DMS153 treated with DMSO at 0.1 percent for 48 hours (cell line): ENCODE results near the gene ANO4.
"Not testable (repeated sequence)": the region's sequence is repeated elsewhere in the genome, so short reads cannot be mapped to it uniquely, and the experiment has no call there.

ENCODE experiments used
- DNase-seq: peaks from one replicate; lab custom pipeline; 2025; ENCODE audit not compliant: unreplicated experiment; lab: John Stamatoyannopoulos, UW

Gene ANO4

DNA sequence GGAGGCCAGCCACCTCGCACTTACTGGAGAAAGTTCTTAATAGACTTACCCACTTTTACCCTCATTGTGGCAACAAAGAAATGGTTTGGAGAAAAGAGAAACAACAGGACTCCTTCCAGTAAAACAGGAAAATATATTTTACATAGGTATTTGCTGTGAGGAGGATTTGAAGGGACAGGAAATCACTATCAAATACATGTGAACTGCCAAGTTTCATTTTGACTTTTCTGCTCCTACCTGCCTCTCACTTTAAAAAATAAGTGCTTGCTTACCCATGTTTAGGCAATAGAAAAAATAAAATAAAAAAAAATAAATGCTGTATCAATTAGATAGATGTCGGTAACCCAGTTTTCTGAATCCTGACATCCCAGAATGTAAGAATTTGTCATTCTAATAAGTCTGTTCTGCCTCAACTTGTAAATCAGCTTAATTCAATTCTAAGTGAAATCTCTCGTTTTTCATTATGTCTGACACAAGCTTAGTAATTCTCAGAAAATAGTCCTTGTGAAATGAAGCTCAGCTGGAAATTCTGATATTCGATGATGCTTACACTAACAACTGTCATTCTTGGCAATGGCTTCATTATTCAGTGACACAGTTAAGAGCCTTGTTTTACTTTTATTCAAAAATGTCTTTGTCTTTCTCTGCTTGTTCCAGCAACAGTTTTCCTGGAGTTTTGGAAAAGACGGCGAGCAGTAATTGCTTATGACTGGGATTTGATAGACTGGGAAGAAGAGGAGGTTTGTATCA is 284.1 kb downstream of the ANO4 start:
- no peak for DNase-seq

DNA sequence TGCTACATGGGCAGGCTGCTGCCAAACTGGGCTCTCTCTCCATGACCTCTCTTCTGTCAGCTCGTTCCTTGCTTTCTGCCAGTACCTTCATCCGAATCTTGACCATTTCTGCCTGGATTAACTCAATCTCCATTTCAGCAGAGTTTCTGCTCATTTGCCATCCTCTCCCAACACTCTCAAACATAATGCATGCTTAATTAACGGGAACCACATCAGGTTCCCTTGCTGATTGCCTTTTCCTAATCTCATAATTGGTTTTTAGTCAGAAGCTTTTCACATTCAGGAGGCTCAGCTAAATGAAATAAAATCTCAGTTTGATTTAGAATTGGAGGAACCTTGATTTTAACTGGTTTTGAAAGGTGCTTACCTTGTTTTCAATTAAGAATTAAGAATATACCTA is 288.1 kb downstream of the ANO4 start:
- no peak for DNase-seq

DNA sequence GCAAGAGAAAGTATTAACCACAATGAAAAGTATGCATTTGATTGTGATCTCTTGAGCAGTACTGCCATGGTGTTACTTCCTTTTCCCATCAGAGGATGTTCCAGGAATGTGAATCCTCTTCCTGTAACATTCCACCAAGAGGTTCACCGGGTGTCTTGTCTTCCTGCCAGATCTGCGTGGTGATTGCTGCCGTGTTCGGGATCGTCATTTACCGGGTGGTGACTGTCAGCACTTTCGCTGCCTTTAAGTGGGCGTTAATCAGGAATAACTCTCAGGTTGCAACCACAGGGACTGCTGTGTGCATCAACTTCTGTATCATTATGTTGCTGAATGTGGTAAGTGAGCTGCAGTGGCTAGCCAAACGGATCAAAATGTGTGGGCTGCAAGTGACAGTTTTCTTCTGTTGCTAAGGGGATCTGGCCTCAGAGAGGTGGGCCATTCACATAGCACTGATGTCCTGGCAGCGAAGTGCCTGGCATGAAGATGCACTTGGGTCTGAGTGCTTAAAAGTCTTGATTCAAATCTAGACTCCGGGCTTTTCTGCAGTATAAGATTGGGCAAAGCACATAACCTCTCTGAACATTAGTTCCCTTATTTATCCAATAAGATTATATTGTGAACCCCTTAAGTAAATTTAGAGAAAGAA is 292.0 kb downstream of the ANO4 start:
- no peak for DNase-seq

DNA sequence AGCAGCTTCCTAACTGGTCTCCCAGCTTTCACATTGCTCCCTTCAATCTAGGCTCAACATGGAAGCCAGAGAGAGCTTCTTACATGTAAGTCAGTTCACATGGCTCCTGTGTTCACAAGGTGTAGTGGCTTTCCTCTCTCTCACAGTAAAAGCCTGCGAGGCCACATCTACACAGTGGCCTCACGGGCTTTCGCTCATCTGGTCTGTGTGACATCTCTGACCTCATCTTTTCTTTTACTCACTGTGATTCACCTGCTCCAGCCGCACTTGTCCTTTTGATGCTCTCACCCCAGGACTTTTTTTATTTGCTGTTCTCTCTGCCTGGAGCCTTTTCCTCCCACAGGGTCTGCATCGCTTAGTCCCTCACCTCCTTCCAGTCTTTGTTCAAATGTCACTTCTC is 293.3 kb downstream of the ANO4 start:
- no peak for DNase-seq

DNA sequence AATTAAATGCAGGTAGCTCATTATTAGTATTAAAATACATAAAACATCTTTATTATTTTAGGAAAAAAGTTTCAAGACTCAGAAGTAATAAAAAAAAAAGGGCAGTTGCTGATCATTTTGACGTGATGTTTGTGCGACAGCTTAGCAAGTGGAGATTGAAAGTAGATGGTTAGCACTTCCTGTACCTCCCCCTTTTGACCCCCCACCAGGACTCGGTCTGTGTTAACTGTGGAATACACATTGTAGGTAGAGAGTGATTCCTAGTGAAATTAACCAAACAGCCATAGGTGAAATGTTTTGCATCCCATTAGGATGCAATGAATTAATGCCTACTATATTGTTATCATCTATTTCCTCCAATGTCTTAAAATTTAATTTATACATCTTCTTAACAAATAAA is 294.7 kb downstream of the ANO4 start:
- no peak for DNase-seq

DNA sequence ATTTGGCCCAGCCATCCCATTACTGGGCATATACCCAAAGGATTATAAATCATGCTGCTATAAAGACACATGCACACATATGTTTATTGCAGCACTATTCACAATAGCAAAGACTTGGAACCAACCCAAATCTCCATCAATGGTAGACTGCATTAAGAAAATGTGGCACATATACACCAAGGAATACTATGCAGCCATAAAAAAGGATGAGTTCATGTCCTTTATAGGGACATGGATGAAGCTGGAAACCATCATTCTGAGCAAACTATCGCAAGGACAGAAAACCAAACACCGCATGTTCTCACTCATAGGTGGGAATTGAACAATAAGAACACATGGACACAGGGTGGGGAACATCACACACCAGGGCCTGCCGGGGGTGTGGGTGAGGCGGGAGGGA is 295.6 kb downstream of the ANO4 start:
- DNase-seq, result not testable (repeated sequence)

DNA sequence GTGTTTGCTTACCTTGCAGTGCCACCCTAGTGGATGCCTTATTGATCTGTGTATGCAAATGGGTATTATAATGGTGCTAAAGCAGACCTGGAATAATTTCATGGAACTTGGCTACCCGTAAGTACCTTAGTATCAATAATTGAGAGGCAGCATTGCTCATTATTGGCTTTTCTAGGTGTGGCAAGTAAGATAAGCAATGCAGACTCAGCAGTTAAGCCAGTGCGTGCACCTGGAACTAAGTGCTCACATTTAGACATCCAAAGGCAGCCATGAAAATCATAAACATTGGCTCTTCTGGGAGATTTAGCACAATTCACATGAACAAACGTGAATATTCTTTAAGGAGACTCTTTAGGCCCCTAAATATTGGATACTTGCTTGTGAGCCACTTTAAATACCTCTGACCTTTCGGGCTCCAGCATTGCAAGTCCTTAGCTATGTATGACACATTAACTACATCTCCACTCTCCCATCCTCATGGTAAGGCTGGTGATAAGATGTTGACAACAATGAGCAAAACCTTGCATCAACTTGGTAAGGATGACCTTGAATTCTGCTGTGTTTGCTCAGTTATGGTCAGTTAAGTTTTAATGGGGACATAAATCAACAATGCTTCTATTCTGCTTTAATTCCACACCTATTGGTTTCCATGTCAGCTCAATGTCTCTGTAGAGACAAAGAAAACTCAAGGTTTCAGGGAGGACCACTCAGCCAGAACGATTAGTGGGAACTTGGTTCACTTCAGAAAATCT is 303.4 kb downstream of the ANO4 start:
- no peak for DNase-seq

DNA sequence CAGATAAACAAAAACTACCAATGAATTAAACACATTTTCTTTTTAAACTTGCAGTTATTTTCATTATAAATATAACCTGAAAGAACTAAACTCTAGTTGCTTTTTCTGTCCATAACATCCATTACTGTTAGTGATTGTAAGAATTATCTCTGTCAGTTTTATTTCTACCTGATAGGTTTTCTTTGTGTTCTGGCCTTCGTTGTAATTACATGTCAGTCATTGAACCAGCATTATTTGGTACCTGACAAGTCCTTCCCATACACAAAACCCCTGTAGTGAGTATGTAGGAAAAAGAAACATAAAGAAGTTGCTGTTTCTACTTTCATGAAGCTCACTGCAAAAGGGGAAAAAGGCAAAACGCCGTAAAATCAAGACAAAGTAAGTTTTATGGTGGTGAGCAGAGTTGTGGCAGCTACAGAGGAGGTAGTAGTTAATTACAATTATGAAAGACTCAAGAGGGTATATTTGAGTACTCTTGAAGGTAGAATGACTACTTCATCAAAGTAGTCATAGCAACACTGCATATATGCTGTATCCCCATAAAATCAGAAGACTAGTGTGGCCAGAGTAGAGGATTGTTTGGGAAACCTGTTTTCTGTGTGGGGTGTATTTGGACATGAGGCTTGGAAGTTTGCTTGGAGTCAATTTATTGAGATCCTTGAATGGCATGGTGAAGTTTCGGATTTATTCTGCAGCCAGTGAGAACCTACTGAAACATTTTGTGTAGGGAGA is 312.6 kb downstream of the ANO4 start:
- no peak for DNase-seq

DNA sequence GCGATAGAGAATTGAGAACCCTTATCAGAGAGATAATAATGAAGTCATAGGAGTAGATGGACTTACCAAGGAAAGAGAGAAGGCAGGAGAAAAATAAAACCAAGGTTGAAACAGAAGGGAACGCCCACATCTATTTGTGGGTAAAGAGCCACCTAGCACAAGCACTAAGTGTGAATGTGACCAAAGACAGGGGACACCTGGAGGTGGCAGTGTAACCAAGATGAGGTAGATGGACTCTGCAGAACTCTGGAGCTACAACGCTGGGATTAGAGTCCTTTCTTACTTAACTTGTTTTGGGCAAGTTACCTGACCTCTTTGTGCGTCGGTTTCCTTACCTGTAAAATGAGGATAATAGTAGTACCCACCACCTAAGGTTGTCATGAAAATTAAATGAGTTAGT is 313.6 kb downstream of the ANO4 start:
- DNase-seq, result no peak

DNA sequence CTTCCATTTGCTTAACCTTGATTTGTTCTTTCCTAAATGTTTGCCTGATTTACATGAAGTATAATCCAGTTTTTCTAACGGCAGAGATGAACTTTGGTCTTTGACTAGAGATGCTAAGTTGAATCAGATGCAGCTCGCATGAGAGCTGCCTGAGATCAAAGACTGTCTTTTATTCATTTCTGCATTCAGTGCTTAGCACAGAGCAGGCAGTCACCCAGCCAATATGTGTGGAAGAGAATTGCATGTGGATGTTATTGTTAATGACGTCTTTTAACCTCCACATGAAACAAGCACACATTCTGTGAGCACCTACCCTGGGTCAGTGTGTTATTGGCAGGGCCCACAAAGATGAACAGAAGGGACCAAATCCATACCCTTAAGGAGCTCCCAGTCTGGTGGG is 316.3 kb downstream of the ANO4 start:
- no peak for DNase-seq

DNA sequence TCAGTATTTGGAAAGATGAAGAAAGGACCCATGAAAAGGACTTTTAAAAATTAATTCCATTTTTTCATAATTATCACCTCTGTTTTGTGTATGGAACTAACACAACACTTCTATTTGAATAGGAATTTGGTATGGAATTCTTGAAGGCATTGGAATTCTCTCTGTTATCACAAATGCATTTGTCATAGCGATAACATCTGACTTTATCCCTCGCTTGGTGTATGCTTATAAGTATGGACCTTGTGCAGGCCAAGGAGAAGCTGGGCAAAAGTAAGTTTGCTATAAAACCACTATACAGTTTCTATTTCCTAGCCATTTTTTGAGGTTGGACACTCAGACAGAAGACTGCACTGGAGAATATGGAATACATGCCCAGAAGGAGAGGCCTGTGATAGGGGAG is 316.9 kb downstream of the ANO4 start:
- no peak for DNase-seq

DNA sequence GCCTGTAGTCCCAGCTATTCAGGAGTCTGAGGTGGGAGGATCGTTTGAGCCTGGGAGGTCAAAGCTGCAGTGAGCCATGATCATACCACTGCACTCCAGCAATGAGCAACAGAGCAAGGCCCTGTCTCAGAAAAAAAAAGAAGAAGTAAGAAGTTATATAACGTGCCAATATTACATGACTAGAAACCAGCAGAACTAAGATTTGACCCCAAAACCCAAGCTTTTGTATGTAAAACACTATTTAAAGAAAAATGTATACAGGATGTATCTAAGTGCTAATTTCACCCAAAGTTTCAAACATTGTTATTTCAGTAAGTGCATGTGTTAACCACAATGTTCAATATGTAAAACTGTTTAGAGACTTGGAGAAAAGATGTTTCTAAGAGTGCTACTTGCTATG is 320.8 kb downstream of the ANO4 start:
- DNase-seq, result no peak

DNA sequence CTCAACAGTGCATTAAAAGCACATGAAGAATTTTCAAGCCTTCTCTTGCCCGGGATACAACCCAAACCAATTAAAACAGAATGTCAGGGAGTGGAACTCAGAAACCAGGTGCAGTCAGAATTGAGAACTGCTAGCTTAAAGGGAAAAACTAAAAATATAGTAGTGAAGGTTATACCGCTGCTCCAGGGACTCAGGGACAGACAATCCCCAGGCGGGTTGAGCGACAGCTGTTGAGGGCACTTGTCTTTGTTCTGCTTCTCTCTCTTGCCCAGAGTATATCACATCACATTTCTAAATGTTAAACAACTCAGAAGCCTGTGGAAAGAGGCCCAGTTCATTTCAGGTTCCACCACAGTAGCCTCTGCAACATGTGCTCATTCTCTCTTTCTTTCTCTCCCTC is 322.3 kb downstream of the ANO4 start:
- no peak for DNase-seq

DNA sequence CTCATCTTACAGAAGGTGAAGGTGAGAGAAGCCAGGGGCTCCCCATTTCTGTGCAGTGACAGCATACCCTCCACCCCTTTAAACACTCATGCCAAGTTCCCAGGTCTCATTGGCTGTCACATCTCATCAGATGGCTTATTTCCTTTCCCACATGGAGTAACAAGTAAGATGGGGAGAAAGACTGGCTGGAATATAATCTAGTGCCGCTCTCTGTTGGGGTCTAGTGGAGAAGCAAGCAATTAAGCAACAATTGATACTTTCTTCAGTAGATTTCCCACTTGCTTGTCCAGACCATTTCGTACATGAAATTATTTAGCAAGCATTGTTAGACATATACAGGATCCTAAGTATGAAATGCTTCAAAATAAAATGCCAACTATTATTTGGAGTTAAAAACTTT is 323.3 kb downstream of the ANO4 start:
- DNase-seq, result no peak

DNA sequence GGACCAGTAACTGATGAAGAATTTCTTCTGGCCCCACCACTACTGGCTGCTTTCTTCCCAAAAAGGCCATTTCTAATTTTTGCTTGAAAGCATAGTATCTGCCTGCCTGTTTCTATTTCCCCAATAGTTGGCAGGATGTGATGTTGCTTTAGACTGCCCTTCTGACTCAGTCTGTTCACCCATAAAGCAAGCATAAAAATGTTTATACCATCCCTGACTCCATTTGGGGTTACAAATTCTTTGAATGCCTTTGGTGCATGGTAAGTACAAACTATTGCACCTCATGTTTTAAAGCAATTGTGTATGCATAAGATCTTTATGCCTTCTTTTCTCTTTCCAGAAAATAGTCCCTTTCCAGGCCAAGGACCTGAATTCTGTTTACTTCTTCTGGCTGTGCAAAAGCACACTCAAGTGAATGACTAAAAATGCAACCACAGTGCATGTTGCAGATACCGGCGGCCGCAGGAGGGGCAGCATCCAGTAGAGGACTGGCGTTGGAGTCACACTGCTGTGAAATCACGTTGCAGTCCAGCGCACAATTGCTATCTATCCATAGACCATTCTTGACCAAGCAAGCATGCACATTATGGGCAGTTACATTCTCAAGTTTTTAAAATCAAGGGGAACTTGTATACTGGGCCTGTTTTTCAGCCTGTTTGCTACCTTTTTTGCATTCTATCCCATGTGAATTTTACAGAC is 333.1 kb downstream of the ANO4 start:
- no peak for DNase-seq

DNA sequence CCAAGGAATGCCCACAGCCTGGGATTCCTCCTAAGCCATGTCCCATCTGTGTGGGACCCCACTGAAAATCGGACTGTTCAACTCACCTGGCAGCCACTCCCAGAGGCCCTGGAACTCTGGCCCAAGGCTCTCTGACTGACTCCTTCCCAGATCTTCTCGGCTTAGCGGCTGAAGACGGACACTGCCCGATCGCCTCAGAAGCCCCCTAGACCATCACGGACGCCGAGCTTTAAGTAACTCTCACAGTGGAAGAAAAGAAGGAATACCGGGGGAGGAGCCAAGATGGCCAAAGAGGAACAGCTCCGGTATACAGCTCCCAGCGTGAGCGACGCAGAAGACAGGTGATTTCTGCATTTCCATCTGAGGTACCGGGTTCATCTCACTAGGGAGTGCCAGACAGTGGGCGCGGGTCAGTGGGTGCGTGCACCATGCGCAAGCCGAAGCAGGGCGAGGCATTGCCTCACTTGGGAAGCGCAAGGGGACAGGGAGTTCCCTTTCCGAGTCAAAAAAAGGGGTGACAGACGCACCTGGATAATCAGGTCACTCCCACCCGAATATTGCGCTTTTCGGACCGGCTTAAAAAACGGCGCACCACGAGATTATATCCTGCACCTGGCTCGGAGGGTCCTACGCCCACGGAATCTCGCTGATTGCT is 351.3 kb downstream of the ANO4 start:
- DNase-seq, result not testable (repeated sequence)

DNA sequence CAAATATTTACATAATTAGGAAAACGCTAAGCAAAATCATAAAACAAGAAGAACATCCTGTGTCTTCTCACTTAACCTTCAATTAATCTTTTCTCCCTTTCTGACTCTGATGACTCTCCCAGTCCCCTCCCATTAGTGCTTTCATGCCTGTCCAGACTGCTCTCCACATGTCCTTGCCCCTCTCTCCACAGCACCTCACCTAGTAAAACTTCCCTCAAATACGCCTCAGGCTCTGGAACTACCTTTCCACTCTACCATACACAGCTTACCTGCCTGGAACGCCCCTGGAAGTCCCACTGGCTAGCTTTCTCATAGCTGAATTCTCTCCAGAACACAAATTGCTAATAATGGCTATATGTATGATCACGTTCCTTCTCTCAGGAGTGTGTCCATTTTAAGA is 370.7 kb downstream of the ANO4 start:
- DNase-seq, result no peak

DNA sequence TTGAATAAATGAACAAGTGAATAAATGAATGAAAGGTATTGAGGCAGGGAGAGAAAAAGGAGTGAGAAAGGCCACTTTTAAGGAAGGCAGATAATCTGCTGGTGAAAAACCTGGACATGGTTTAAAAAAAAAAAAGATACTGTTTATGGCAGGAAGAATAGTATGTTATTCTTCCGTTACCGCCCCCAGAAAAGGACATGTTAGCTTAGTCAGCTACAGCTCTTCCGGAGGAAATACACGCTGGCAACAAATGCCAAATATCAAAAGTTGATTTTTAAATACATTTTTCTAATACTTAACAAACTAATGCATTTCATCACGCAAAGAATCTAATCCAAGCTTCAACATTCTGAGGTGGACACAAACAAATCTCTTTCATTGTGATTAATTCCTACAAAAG is 372.3 kb downstream of the ANO4 start:
- no peak for DNase-seq

DNA sequence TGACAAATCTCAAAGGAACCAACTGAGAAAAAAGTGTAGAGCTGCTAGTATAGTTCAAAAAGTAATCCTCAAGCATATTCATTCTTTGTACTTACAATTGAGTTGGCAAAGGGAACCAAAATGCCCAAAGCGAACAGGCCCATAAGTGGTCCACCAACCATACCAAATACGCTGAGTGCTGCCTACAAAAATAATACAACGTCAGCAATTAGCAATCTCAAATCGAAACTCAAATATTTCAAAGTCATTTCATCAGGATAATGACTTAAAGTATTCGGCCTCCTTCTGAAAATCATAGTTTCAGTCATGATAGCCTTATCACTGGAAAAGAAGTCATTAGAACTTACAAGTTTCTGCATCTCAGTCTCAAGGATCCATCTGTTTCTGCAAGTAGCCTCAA is 373.4 kb downstream of the ANO4 start:
- DNase-seq, result no peak

DNA sequence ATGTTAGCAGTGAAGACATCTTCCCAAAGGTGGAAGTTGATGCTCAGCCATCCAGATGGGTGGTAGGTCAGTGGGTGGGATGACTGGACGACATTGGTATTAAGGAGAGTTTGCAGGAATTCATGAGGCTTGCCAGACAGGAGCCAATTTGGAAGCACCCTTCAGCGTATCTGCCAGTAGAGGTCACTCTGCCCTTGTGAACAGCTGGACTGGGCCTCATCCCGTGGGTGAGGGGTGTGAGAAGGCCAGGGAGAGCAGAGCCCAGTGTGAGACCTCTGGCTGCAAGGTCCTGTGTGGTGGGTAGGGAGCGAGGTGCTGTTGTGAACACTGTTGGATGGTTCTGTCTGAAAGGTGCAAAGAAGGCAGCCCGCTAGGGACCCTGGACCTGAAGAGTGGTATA is 377.7 kb downstream of the ANO4 start:
- DNase-seq, result no peak
